Activated CD4-positive, alpha-beta T cell treated with anti-CD3 and anti-CD28 coated beads, Interleukin-2, amount 50 U/mL, for 4 hours (primary cell): ENCODE results near the gene SEC24B.

Experiments used
- DNase-seq, 2 experiments: peaks; one replicate each; pipeline ENCODE4 v3.0.0-alpha.2; 2020

Gene SEC24B

GRCh38 chr4:109589119-109589518 lies 155.5 kb downstream of the SEC24B start:
- DNase-seq, result no peak

GRCh38 chr4:109589605-109590004 lies 156.0 kb downstream of the SEC24B start:
- no peak for DNase-seq
